ENCODE results near the gene PLEKHF1.

The PLEKHF1 gene

DNA sequence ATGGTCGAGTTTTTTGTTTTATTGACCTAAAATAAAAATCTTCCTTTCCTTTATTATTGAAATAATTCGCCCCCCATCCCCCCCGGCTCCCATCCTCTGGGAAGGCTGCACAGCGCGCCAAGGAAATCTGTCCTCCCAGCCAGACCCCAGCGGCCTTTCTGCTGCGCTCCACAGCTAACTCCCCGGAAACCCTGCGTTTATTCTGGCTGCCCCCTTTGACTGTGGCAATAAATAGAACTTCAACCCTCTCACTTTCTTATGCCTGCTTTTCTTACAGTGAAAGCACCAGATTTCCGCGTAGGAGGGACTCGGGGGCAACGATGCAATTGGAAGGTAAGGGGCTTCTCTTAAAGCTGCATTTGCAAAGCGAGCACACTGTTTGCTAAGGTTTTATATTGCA, 59.5 kb downstream of the PLEKHF1 start:
- peak overlapping the region; percentile 45 for H3K4me3 ChIP-seq (ENCODE audit: low read length)
- TF ChIP-seq, protein P1, sequence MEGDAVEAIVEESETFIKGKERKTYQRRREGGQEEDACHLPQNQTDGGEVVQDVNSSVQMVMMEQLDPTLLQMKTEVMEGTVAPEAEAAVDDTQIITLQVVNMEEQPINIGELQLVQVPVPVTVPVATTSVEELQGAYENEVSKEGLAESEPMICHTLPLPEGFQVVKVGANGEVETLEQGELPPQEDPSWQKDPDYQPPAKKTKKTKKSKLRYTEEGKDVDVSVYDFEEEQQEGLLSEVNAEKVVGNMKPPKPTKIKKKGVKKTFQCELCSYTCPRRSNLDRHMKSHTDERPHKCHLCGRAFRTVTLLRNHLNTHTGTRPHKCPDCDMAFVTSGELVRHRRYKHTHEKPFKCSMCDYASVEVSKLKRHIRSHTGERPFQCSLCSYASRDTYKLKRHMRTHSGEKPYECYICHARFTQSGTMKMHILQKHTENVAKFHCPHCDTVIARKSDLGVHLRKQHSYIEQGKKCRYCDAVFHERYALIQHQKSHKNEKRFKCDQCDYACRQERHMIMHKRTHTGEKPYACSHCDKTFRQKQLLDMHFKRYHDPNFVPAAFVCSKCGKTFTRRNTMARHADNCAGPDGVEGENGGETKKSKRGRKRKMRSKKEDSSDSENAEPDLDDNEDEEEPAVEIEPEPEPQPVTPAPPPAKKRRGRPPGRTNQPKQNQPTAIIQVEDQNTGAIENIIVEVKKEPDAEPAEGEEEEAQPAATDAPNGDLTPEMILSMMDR (conservative IDR thresholded peaks at IDR 0.05; ENCODE audit: low read depth, low read length), result no peak

More for the DNA sequence above, 59.5 kb downstream of the PLEKHF1 start:
- no peak for DNase-seq (ENCODE audit: low read depth)

All from retinal pigment epithelial cell (primary cell).